H9 (cell line): Measurements from ENCODE around the gene ZNF10. TPM values are rescaled to one million over a fixed set of nuclear protein-coding genes. Genes with fewer than 3 reads are reported as not detected.

Experiments used
- DNase-seq: peaks from one replicate; pipeline ENCODE4 v3.0.0-alpha.2; 2017
- H2AFZ ChIP-seq: one replicate; pipeline ENCODE4 v1.6.1; 2013; ENCODE audit warnings: mild to moderate bottlenecking, low read length, control low read depth, moderate library complexity
- H2AK5ac ChIP-seq: 2 replicates; pipeline ENCODE4 v1.6.1; 2013; ENCODE audit warnings: low read length, control low read depth, mixed read lengths; ENCODE audit not compliant: insufficient read length
- H2BK120ac ChIP-seq: one replicate; pipeline ENCODE4 v1.6.1; 2013; ENCODE audit warnings: low read depth, mild to moderate bottlenecking, low read length, control low read depth, inconsistent platforms; ENCODE audit not compliant: poor library complexity, severe bottlenecking
- H2BK12ac ChIP-seq: 2 replicates; pipeline ENCODE4 v1.6.1; 2013; ENCODE audit warnings: low read length, control low read depth, mixed read lengths, low read depth; ENCODE audit not compliant: insufficient read length
- H2BK15ac ChIP-seq: 2 replicates; pipeline ENCODE4 v1.6.1; 2013; ENCODE audit warnings: low read depth, low read length, control low read depth
- H2BK20ac ChIP-seq: one replicate; pipeline ENCODE4 v1.6.1; 2013; ENCODE audit warnings: low read depth, mild to moderate bottlenecking, low read length, control low read depth, inconsistent platforms; ENCODE audit not compliant: poor library complexity, severe bottlenecking
- H2BK5ac ChIP-seq: 2 replicates; pipeline ENCODE4 v1.6.1; 2013; ENCODE audit warnings: low read length, control low read depth, mixed read lengths; ENCODE audit not compliant: insufficient read length
- H3K14ac ChIP-seq: 2 replicates; pipeline ENCODE4 v1.6.1; 2013; ENCODE audit warnings: low read length, control low read depth; ENCODE audit not compliant: insufficient read depth
- H3K18ac ChIP-seq: 2 replicates; pipeline ENCODE4 v1.6.1; 2013; ENCODE audit warnings: low read depth, mild to moderate bottlenecking, mixed read lengths, low read length, control low read depth; ENCODE audit not compliant: insufficient read length
- H3K23ac ChIP-seq: 2 replicates; pipeline ENCODE4 v1.6.1; 2013; ENCODE audit warnings: low read length, control low read depth, mixed read lengths, low read depth; ENCODE audit not compliant: insufficient read length
- H3K23me2 ChIP-seq: 2 replicates; pipeline ENCODE4 v1.6.1; 2013; ENCODE audit warnings: low read depth, mild to moderate bottlenecking, mixed read lengths, low read length, control low read depth; ENCODE audit not compliant: insufficient read length, poor library complexity, severe bottlenecking
- H3K27ac ChIP-seq: 2 replicates; pipeline ENCODE4 v1.5.1; 2013; ENCODE audit warnings: low read length, control low read depth, mixed read lengths, low read depth; ENCODE audit not compliant: insufficient read length
- H3K27me3 ChIP-seq: 2 replicates; pipeline ENCODE4 v1.6.1; 2013; ENCODE audit warnings: low read length, control low read depth, inconsistent platforms; ENCODE audit not compliant: insufficient read depth
- H3K4ac ChIP-seq: 2 replicates; pipeline ENCODE4 v1.6.1; 2013; ENCODE audit warnings: low read depth, mild to moderate bottlenecking, control low read depth, inconsistent platforms, low read length, moderate library complexity
- H3K4me1 ChIP-seq: 2 replicates; pipeline ENCODE4 v1.6.1; 2013; ENCODE audit warnings: low read length, control low read depth, inconsistent platforms; ENCODE audit not compliant: insufficient read depth
- H3K4me2 ChIP-seq: 2 replicates; pipeline ENCODE4 v1.6.1; 2013; ENCODE audit warnings: low read length, control low read depth, mixed read lengths; ENCODE audit not compliant: insufficient read length, insufficient read depth
- H3K56ac ChIP-seq: 2 replicates; pipeline ENCODE4 v1.6.1; 2013; ENCODE audit warnings: low read depth, mild to moderate bottlenecking, mixed read lengths, low read length, control low read depth; ENCODE audit not compliant: insufficient read length
- H3K79me1 ChIP-seq: 2 replicates; pipeline ENCODE4 v1.6.1; 2013; ENCODE audit warnings: low read depth, mild to moderate bottlenecking, moderate library complexity, low read length, control low read depth, inconsistent platforms; ENCODE audit not compliant: insufficient read depth, poor library complexity, severe bottlenecking
- H3K79me2 ChIP-seq: 2 replicates; pipeline ENCODE4 v1.6.1; 2013; ENCODE audit warnings: low read length, control low read depth, inconsistent platforms; ENCODE audit not compliant: insufficient read depth
- H3K9ac ChIP-seq: 2 replicates; pipeline ENCODE4 v1.6.1; 2013; ENCODE audit warnings: low read length, control low read depth, mixed read lengths; ENCODE audit not compliant: insufficient read length; ENCODE audit errors: extremely low read depth
- H3K9me3 ChIP-seq: one replicate; pipeline ENCODE4 v1.6.1; 2013; ENCODE audit warnings: low read depth, low read length, inconsistent platforms; ENCODE audit not compliant: control insufficient read depth
- H3T11ph ChIP-seq: one replicate; pipeline ENCODE4 v1.6.1; 2013; ENCODE audit warnings: mild to moderate bottlenecking, low read length, control low read depth, inconsistent platforms
- H4K20me1 ChIP-seq: one replicate; pipeline ENCODE4 v1.6.1; 2013; ENCODE audit not compliant: control insufficient read depth, insufficient read length, insufficient read depth
- H4K5ac ChIP-seq: 2 replicates; pipeline ENCODE4 v1.6.1; 2013; ENCODE audit warnings: low read depth, mild to moderate bottlenecking, mixed read lengths, low read length, control low read depth; ENCODE audit not compliant: insufficient read length
- H4K8ac ChIP-seq: replicated peaks from 2 replicates; pipeline ENCODE4 v1.6.1; 2013; ENCODE audit warnings: low read length, control low read depth, mixed read lengths, low read depth; ENCODE audit not compliant: insufficient read length
- H4K91ac ChIP-seq: 2 replicates; pipeline ENCODE4 v1.6.1; 2013; ENCODE audit warnings: low read depth, mild to moderate bottlenecking, moderate library complexity, mixed read lengths, low read length, control low read depth; ENCODE audit not compliant: insufficient read length
- H3K27ac Mint-ChIP-seq, 3 experiments: 2 replicates in 2 of 3; 3 replicates in 1 of 3; pipeline ENCODE4 v1.8.0; 2020 to 2021; ENCODE audit warnings: mixed read lengths in 3 of 3, mild to moderate bottlenecking in 1 of 3, moderate library complexity in 1 of 3
- H3K27me3 Mint-ChIP-seq: 2 replicates; pipeline ENCODE4 v1.8.0; 2021; ENCODE audit warnings: low read depth, mild to moderate bottlenecking, moderate library complexity, mixed read lengths
- H3K36me3 Mint-ChIP-seq, 3 experiments: 2 replicates in 2 of 3; 3 replicates in 1 of 3; pipeline ENCODE4 v1.8.0; 2020 to 2021; ENCODE audit warnings: low read depth in 3 of 3, mixed read lengths in 3 of 3; ENCODE audit not compliant: insufficient read depth in 1 of 3
- H3K4me1 Mint-ChIP-seq, 2 experiments: 2 replicates each; pipeline ENCODE4 v1.8.0; 2020; ENCODE audit warnings: mixed read lengths in 2 of 2
- H3K4me3 Mint-ChIP-seq, 2 experiments: 2 replicates in 1 of 2; 3 replicates in 1 of 2; pipeline ENCODE4 v1.8.0; 2020 to 2021; ENCODE audit warnings: mild to moderate bottlenecking in 2 of 2, mixed read lengths in 2 of 2, moderate library complexity in 1 of 2
- H3K9me3 Mint-ChIP-seq, 2 experiments: 2 replicates in 1 of 2; 3 replicates in 1 of 2; pipeline ENCODE4 v1.8.0; 2020; ENCODE audit warnings: mild to moderate bottlenecking in 2 of 2, mixed read lengths in 2 of 2, moderate library complexity in 1 of 2
- CTCF ChIP-seq: fragments of 200-600 bp; sonication (generic); conservative IDR thresholded peaks from 3 replicates; pipeline ENCODE4 v1.8.0; 2021; ENCODE audit warnings: antibody characterized with exemption, mild to moderate bottlenecking
- WGBS: extraction: QIAGEN DNeasy Blood & Tissue Kit; methylation state at CpG from one replicate; pipeline ENCODE4 v1.1.7; 2013; ENCODE audit warnings: missing lambda C conversion rate, low lambda C conversion rate, mixed read lengths; ENCODE audit not compliant: insufficient read length; ENCODE audit errors: extremely low coverage; 5-methylcytosine and 5-hydroxymethylcytosine counted together
- total RNA-seq: library from RNA; stranded (reverse); gene quantifications from 2 replicates; pipeline ENCODE4 v1.2.1, GENCODE V29; 2021

ZNF10 gene
- total RNA-seq, 1 experiment from 2014 or later = 15.3 TPM

- no peak for TF ChIP-seq CTCF
- no CpG with 5 or more reads among the region's 5 CpGs for WGBS
- Histone ChIP-seq H2BK15ac (no peak overlapping the region), H3K56ac (no peak overlapping the region), H3K9me3 (peaks cover 78% of the 10 kb centered on the region), H2BK5ac (no peak overlapping the region), H2AK5ac (no peak overlapping the region), H4K20me1 (no peaks in the 10 kb centered on the region), H4K91ac (no peak overlapping the region), H2AFZ (no peak overlapping the region), H3K9ac (no peak overlapping the region), H3K23me2 (no peaks in the 10 kb centered on the region), H3K27me3 (no peaks in the 10 kb centered on the region), H2BK12ac (no peak overlapping the region), H3K18ac (no peak overlapping the region), H4K5ac (no peak overlapping the region), H3K4ac (no peak overlapping the region), H3K14ac (no peak overlapping the region), H3K23ac (no peak overlapping the region), H2BK20ac (no peak overlapping the region), H3K27ac (no peak overlapping the region), H2BK120ac (no peak overlapping the region), H3K4me2 (no peak overlapping the region), H3T11ph (no peak overlapping the region), H3K4me1 (no peaks in the 10 kb centered on the region), H4K8ac (no peak overlapping the region), H3K79me2 (no peaks in the 10 kb centered on the region), H3K79me1 (no peaks in the 10 kb centered on the region)
- Mint-ChIP-seq H3K4me3 (no peak overlapping the region), H3K27me3 (no peaks in the 10 kb centered on the region), H3K4me1 (no peaks in the 10 kb centered on the region), H3K36me3 (peaks cover 84 to 90% (median 90%) of the 10 kb centered on the region in 3 experiments), H3K27ac (no peak overlapping the region), H3K9me3 (peaks cover 83 to 88% of the 10 kb centered on the region in 2 experiments)
- no peak for DNase-seq
Observed at GRCh38 chr12:133192847-133193246, 62.4 kb downstream of the ZNF10 start.
